NCI-H510A (cell line): ENCODE results near the gene UNKL.

Source experiments
- DNase-seq: peaks from one replicate; lab custom pipeline; 2025; lab: John Stamatoyannopoulos, UW

Gene UNKL

GRCh38 chr16:1414532-1415260, at the start of gene UNKL:
Gene UNKL, minus strand, starts transcription at chr16:1414704. Its CDS starts 13 bp downstream, at chr16:1414691.
- DNase-seq = no peak

GRCh38 chr16:1461146-1461545, 46.6 kb upstream of the UNKL start:
- DNase-seq = no peak

GRCh38 chr16:1460602-1461138, 46.2 kb upstream of the UNKL start:
- no peak for DNase-seq

GRCh38 chr16:1459967-1460366, 45.5 kb upstream of the UNKL start:
- DNase-seq = no peak

GRCh38 chr16:1458977-1459341, 44.5 kb upstream of the UNKL start:
- DNase-seq = no peak

- no peak for DNase-seq
These were observed 44.0 kb upstream of the UNKL start for GRCh38 chr16:1458336-1458976.

- no peak for DNase-seq
These were observed 43.2 kb upstream of the UNKL start for GRCh38 chr16:1457489-1458245.

GRCh38 chr16:1456951-1457350, 42.4 kb upstream of the UNKL start:
- DNase-seq = no peak

GRCh38 chr16:1455190-1456171, 41.0 kb upstream of the UNKL start:
- no peak for DNase-seq

- no peak for DNase-seq
These were observed 40.1 kb upstream of the UNKL start for GRCh38 chr16:1454561-1454960.

GRCh38 chr16:1453316-1453715, 38.8 kb upstream of the UNKL start:
- no peak for DNase-seq

GRCh38 chr16:1452530-1452929, 38.0 kb upstream of the UNKL start:
- DNase-seq = no peak

- DNase-seq = no peak
These were observed 37.3 kb upstream of the UNKL start for GRCh38 chr16:1451702-1452392.

- no peak for DNase-seq
These were observed 36.3 kb upstream of the UNKL start for GRCh38 chr16:1450841-1451240.

GRCh38 chr16:1450218-1450617, 35.7 kb upstream of the UNKL start:
- DNase-seq = no peak

GRCh38 chr16:1449201-1449788, 34.8 kb upstream of the UNKL start:
- no peak for DNase-seq

- DNase-seq = no peak
These were observed 34.1 kb upstream of the UNKL start for GRCh38 chr16:1448536-1449116.

- no peak for DNase-seq
These were observed 33.5 kb upstream of the UNKL start for GRCh38 chr16:1447965-1448364.

GRCh38 chr16:1446296-1447080, 32.0 kb upstream of the UNKL start:
- DNase-seq = no peak
